GM23248 (cell line): ENCODE results near the gene SYT1.

Source experiments
- EZH2 ChIP-seq: fragments of 200-600 bp; sonication (generic); IDR thresholded peaks from 2 replicates; pipeline ENCODE4 v1.6.1; 2018; ENCODE audit warnings: antibody characterized with exemption, mild to moderate bottlenecking; ENCODE audit not compliant: insufficient read depth, poor library complexity, severe bottlenecking
- EZH2phosphoT487 ChIP-seq: fragments of 200-600 bp; sonication (generic); IDR thresholded peaks from 2 replicates; pipeline ENCODE4 v1.6.1; 2018; ENCODE audit warnings: antibody characterized with exemption, moderate library complexity, mild to moderate bottlenecking, low read depth; ENCODE audit not compliant: insufficient read depth

DNA sequence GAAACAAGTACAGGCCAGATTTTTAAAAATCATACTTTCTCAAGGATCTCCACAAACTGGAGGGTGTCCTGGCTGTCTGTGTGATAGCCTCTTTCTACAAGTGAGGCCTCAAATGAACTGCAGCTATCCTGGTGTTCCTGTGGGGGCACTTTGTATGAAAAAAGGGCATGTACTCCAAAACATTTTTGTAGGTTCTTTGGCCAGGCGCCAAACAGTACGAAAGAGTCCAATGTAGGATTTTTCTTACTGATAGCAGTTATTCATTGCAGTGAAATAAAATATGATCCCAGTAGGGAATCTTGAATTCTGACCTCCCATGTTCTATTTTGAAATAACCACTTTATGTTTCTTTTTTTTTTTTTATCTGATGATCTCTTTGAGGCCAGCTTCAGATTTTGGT lies 444.5 kb downstream of the SYT1 start:
- TF ChIP-seq EZH2, result no peak
- TF ChIP-seq EZH2phosphoT487, result no peak
